Peyer's patch (tissue), 4 donors: Measurements from ENCODE around the gene BACH2.

ENCODE experiments used
- POLR2A ChIP-seq, 2 donors: fragments of 450-650 bp; IDR thresholded peaks; one replicate each; pipeline ENCODE4 v1.5.1; 2017; ENCODE audit warnings: antibody characterized with exemption in 2 of 2, mild to moderate bottlenecking in 2 of 2, moderate library complexity in 2 of 2
- TF ChIP-seq, protein P1 (sequence below), 6 experiments: fragments of 450-650 bp in 4 of 6; fragments of 200-600 bp in 2 of 6; sonication (generic) in 1 of 6; IDR thresholded peaks; one replicate each; pipeline ENCODE4 v1.5.1; 2017 to 2019; ENCODE audit warnings: antibody characterized with exemption in 6 of 6, mild to moderate bottlenecking in 3 of 6, moderate library complexity in 1 of 6

DNA sequence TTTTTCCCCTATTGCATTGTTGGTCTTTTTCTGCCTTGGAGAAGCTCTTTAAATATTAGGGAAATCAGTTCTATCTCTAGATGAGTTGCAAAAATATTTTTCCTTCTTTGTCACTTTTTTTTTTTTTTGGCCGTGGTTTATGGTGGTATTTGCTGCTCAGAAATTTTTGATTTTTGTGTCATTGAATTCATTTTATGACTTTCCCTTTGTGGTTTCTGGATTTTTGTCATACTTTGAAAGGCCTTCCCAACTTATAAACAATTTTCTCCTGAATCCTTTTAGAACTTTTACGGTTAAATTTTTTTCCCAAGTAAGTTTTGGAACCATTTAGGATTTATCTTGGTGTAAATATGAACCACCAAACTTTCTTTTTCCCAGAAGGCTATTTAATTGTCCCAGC lies 256.7 kb downstream of the BACH2 start:
- TF ChIP-seq, protein P1, sequence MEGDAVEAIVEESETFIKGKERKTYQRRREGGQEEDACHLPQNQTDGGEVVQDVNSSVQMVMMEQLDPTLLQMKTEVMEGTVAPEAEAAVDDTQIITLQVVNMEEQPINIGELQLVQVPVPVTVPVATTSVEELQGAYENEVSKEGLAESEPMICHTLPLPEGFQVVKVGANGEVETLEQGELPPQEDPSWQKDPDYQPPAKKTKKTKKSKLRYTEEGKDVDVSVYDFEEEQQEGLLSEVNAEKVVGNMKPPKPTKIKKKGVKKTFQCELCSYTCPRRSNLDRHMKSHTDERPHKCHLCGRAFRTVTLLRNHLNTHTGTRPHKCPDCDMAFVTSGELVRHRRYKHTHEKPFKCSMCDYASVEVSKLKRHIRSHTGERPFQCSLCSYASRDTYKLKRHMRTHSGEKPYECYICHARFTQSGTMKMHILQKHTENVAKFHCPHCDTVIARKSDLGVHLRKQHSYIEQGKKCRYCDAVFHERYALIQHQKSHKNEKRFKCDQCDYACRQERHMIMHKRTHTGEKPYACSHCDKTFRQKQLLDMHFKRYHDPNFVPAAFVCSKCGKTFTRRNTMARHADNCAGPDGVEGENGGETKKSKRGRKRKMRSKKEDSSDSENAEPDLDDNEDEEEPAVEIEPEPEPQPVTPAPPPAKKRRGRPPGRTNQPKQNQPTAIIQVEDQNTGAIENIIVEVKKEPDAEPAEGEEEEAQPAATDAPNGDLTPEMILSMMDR (IDR thresholded peaks at IDR 0.05), result no peak
- no peak for TF ChIP-seq POLR2A (IDR thresholded peaks at IDR 0.05)
